IPS-11a (cell line): Measurements from ENCODE around the gene ADCY5.
"Not testable (repeated sequence)": the region's sequence is repeated elsewhere in the genome, so short reads cannot be mapped to it uniquely, and the experiment has no call there.

Experiments used
- H3K4me3 ChIP-seq: one replicate; pipeline ENCODE4 v1.5.1; 2013; ENCODE audit warnings: low read depth, low read length, control low read depth

ADCY5 gene

DNA sequence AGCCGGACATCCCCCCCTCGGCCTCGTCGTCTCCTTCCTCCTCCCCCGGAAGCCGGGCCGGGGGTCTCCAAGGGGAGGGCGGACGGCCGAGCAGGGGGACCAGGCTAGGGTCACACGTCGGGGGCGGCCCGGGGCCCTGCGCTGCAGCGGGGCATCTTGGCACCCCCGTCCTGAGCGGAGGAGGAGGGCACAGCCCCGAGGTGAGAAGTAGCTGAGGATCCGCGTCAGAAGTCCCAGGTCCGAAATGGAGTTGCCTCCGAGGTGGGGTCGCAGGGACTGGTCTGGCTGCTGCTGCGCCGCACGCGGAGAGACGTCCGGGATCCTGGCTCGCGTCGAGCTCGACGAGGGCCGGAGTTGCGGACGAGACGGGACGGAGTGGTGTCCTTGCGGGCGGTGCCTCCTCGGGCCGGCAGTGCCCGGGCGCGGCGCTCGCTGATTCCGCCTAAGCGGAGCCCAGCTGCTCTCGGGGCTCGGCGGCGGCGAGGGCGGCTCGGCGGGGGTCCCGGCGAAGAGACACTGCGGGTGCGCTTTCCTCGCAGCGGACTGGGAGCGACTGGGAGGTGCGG lies at the start of gene ADCY5:
TSS of gene ADCY5 (minus strand) at position 555 of the 566 bp plus-strand sequence. CDS start at position 10, 545 bp downstream.
- H3K4me3 ChIP-seq: peak within 1 kb of the TSS; percentile 43

DNA sequence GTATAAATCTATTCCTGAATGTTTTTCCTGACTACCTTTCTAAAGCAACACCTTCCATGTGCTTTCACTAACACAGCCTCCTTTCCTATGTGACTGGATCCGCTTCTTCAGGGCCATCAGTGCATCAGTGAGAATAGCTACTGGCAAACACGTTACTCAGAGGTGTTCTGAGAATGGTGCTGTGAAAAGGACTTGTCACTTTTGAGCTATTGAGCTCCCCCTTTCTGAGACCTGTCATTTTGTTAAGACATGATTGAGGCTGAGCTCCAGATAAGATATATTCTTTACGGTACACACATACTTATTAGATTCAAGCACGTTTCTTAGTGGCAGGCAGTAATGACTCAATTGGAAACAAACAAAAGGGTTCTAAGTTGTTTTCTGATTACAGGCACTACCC lies 45.0 kb upstream of the ADCY5 start:
- H3K4me3 ChIP-seq: no peak overlapping the region

DNA sequence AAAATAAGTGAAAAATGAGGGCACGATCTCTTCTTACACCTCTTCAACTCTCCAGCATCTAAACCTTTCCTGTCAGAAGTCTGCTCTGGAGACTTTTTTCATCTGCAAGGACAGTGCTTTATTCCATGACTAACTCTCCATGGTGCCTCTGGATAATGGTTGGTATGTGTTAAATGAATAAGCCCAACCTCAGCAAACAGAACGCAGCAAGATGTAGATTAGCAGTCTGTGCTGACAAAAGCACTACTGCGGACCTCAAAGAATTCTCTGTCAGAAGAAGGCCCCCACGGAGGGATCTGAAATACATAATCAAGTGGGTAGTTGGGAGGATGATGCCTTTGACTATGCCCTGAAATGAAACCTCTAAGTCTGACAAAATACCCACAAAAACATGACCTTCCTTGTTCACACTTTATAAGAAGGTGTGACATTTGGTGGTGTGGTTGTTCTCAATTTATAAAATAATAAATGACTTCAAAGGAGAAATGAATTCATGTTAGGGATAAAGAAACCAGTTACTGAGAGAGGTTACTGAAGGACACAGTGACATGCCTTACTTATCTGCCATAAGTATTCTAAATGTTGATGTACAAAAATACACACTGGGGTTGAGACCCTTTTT lies 43.2 kb upstream of the ADCY5 start:
- H3K4me3 ChIP-seq: no peak overlapping the region

DNA sequence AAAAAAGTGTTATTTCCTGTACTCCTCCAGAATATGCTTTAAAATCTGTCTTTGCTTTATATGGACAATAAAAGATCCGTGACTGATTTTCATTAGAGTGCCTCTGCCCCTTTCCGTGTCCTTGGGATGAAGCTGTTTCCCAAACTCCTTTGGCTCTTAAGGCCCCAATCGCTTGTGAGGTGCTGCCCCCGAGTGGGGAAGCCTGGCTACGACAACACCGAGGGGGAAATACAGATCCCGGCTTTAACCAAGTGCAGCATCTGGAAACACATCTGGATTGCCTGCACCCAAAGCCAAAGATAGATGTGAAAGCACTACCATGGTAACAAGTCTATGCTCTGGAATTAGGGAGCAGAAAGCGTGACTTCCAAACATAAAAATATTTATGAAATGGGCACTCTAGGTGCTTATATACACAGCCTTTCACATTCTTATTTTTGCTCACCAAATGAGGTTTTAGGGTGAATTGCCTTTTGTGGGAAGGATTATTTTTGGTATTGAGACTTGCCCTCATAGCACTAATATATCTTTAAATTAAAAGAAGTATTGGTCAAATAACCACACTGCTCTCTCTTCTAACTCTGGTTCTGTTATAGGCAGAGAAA lies 40.6 kb upstream of the ADCY5 start:
- no peak overlapping the region for H3K4me3 ChIP-seq

DNA sequence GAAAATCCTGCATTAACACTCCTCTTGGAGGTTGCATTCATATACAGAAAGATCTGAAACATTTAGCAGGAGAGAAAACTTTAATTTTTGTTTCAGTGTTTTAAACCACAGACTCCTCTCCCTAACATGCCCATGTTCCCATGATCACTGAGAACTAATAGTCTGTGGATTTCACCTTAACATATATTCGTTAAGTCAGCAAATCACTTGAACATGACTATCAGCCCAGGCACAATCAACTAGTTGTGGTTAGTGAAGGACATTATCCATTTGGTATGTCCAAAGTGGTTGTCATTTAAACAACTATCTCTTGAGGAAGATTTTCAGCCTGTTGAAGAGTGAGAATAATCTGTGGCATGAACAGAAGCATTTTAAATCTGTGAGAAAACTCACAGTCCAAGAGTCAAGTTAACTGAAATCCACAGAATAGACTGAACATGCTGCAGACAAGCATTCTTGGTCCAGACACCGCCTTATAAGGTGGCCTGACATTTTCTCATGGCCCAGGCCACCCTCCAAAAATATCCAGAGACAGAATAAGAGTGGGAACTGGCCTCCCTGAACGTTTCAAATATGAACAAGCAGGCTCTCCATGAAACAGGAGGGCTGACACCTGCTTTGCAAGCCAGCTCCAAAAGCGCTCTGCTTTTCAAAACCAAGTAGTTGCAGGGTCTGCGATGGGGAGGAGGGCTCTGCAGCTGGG lies 39.9 kb upstream of the ADCY5 start:
- H3K4me3 ChIP-seq: no peak overlapping the region

DNA sequence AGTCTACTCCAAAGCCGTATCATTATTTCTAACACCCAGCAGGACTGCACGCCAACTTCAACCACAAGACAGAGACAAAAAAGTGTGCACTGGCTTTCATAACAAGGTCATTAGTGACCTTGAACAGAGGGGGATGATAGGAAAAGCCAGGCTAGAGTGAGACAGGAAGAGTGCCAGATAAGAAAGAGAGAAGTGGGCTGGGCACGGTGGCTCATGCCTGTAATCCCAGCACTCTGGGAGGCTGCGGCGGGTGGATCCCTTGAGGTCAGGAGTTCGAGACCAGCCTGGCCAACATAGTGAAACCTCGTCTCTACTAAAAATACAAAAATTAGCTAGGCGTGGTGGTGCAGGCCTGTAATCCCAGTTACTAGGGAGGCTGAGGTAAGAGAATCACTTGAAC lies 38.2 kb upstream of the ADCY5 start:
- not testable (repeated sequence) for H3K4me3 ChIP-seq

DNA sequence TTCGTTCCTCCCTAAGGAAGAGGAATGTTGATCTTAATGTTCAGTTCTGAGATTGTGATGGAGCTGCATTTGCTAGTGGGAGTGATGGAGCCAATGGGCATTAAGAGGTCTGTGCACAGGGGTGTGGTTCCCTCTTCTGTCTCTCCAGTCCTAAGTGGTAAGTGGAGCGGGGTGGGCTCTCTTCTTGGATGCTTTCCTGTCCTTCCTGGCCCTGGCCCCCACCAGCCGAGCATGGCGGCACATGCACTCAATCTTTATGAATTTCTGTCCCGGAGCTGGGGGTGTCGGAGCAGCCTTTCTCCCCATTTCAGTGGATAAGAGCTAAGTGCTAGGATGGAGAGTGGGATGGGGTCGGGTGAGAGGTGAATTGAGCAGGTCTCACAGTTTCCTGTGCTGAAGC lies 37.6 kb upstream of the ADCY5 start:
- H3K4me3 ChIP-seq: no peak overlapping the region

DNA sequence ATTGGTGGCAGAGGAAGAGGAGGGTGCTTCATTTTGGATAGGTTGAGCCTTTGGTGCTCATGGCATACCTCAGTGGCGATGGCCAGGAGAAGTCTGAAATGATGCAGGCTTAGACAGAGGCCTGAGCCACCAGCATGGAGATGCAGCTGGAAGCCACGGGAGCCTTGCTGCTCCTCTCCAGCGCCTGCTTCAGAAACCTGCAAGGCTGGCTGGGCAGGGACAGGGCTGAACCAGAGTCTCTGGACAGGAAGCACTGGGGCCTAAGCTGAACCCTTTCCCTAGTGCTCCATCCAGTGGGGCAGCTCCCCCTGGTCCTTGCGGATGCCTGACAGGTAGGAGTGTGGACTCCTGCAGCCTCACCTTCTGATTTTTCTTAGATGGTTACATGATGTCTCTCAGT lies 36.7 kb upstream of the ADCY5 start:
- no peak overlapping the region for H3K4me3 ChIP-seq

DNA sequence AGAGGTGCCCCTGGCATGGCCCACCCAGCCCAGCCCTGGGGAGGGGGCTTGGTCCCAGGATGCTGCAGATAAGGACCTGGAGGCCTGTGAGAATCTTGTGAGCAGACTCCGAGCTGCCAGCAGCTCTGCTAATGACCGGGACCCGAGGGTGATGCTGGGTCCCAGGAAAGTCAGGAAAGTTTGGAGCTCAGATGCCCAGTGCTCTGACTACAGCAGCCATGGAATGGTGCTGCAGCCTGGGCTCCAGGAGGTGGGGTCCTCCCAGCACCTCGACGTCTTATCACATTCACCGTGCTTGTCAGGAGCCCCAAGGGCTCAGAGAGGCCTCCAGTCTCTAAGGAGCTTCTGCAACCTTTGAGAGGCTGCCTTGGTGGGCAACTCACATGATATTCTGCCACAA lies 34.3 kb upstream of the ADCY5 start:
- H3K4me3 ChIP-seq: no peak overlapping the region

DNA sequence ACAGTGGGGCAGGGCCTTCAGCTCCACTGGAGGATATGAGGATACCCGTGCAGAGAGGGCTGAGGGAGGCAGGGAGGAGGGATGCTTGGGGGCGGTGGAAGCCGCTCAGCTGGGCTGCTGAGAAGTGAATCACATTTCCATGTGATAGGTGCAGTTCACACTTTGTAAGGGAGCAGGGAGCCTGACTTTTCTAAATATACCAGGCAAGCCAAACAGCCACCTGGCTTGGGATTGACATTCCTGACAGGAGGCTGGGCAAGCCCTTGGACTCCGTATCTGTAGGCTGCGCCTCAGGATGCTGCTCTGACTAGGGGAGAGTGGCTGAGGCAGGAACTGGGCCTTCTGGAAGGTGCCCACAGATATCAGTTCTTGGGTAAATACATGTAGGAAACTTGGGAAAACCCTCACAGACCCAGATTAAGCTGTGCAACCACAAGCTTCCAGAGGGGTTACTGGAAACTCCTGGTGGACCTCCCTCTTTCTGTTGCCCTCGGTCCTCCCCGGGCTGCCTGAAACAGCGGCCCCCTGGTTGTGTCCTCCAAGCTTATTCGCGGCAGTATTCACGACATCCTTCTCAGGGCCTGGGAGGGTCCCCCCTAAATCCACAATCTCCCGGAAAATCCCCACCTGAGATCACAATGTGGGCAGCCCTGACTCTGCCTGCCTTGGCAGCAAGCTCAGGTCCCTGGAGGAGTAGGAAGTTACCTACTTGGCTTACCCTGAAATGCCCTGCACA lies 33.0 kb upstream of the ADCY5 start:
- H3K4me3 ChIP-seq: no peak overlapping the region

DNA sequence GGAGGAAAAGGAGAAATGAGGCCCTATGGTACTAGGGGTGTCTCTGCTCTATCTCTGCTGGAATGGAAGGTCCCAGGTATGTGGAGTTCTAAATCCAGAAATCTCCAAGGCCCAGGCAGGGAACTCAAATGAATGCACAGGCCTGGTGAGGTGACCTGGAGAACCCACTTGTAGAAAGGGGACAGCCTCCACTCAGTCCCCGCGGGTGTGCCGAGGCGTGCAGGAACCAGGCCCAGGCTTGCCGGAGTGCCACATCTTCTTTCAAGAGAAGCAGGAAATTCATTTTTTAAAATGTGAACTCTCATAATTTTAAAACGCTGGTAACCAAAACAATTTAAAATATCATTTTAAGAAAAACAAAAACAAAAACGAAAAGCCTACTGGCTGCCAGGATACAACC lies 32.2 kb upstream of the ADCY5 start:
- H3K4me3 ChIP-seq: no peak overlapping the region

DNA sequence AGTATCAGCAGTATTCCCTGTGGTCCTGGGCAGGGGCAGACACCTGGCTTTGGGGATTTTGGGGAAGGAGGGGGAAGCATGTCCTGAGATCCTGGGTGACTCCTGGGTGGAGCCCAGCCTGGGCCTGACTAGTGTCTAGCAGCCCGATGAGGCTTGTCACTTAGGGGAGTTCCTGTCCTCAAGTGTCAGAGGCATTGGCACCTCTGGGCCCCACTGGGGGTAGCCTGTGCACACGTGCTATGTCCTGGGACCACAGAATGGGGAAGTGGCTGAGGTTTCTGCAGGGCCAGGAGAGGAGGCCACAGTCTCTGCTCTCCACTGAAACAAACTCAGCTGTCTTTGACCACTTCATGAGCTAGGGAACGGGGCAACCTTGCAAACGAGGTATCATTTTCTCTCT lies 31.5 kb upstream of the ADCY5 start:
- no peak overlapping the region for H3K4me3 ChIP-seq

DNA sequence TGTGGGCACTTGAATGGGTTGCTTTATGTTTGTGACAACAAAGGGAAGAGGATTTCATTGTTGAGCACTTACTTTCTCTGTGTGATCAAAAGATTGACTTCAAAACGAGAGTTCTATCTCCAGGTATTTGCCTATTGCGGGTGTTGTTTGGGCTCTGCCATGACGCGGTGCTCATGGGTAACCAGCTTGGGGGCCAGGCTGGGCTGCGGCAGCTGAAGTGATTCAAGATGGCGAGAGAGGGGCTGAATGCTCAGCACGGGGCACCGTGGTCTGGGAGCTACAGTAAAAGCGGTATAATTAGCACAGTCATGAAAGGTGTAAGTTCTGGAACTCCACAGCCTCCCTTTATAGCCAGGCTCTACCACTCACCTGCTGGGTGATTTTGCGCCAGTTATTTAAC lies 31.0 kb upstream of the ADCY5 start:
- H3K4me3 ChIP-seq: no peak overlapping the region

DNA sequence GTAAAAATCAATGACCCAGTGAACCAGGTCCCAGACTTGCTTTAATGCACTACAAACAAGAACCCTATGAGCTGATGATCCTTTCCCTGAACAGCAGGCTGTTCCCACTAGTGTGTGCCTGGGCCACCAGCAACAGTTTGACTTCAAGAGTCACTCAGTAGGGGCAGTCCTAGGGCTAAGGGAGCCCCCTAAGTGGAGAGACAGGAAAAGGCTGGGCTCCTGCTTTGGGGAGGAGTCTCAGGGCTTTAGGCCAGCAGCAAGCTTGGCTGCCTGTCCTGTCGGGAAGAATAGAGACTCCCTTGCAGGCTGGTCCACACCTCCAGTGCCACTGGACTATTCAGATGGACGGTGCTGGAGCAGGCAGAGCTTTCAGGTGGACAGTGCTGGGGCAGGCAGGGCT lies 29.4 kb upstream of the ADCY5 start:
- H3K4me3 ChIP-seq: no peak overlapping the region

DNA sequence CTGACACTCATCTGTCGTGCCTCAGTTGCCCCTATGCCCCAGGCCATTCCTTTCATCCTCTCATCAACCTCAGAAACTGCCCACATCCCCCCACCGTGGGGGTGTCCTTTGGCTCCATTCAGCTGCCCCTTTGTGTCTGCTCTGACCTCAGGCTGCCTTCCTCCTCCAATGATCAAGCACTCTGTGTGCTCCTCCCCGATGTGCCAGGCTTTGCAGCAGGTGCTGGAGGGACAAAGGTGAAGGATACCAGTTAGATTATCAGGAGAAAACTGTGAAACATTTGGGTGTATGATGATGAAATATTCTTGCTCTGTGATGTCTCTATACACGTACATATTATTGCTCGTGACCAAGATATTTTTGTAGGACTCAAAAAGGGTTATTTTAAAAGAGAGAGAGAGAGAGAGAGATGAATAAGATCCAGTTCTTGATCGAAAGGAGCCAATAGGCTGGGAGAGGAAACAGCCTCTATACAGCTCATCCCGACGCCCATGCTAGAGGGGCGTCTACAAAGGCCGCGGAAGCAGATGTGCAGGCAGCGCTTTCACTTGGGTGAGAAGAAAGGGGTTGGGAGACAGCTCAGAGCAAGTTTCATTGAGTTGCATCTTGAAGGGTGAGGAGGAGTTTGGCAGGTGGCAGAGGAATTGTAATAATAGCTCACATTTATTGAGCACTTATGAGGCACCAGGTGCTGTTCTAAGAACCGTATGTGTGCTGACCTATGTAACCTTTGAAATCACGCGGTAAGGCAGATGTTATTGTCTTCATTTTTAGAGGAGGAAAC lies 28.3 kb upstream of the ADCY5 start:
- H3K4me3 ChIP-seq: no peak overlapping the region

DNA sequence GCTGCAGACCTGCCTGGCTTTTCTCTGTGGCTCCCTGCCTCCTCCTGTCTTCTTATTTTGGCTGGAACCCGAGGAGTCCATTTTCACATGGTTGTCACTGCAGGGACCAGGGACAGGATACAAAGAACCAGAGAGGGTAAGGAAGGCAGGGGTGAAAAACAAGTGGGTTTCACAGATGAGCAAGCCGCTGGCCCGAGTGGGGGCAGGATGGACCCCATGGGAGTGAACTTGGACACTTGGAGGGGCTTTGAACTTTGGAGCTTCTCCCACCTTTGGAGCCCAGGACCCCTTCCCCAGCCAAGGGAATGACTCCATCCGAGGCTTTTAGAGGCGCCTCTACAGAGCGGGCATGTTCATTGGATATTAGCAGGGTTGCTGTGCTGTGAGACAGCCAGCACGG lies 26.9 kb upstream of the ADCY5 start:
- H3K4me3 ChIP-seq: no peak overlapping the region

DNA sequence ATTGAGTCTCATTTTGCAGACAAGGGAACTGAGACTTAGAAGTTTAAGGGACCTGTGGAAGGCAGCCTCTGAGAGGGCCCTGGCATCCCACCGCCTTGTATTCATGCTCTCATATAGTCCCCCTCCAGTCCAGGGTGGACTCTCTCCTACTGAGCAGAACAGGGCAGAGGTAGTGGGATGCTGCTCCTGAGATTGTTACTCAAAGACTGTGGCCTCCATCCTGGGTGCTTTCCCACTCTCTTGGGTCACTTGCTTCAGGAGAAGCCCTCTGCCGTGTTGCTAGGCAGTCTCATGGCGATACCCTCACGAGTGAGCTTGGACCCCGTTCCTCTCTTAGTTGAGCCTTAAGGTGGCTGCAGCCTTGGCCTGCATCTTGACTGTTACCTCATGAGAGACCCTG lies 22.2 kb upstream of the ADCY5 start:
- no peak overlapping the region for H3K4me3 ChIP-seq

DNA sequence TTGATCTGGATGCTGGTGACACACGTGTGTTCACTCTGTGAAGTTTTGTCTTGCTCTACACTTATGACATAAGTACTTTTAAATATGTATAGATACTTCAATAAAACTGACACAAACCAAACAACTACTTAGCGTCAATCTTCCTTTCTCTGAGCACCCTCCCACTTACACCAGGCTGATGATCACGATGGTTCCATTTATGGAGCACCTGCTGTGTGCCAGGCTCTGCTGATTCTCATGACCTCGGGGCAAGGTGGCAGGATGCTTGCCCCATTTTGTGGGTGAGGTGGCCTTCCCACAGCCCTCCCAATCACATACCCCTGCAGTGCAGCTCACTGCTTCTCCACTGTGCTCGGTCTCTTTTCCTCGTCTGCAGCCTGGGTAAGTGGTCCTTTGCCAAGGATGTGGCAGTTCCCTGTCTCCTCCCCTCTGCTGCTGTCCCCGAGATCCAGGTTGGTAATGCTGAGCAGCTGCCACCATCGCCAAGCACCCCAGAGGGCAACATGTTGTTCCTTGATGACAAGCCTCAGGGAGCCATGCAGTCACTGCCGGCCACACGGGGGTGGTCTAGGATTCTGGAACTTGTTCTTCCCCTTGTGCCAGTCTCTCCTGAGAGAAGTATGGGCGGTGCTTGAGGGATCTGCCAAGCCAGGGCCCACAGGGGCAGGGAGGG lies 20.6 kb upstream of the ADCY5 start:
- H3K4me3 ChIP-seq: no peak overlapping the region

DNA sequence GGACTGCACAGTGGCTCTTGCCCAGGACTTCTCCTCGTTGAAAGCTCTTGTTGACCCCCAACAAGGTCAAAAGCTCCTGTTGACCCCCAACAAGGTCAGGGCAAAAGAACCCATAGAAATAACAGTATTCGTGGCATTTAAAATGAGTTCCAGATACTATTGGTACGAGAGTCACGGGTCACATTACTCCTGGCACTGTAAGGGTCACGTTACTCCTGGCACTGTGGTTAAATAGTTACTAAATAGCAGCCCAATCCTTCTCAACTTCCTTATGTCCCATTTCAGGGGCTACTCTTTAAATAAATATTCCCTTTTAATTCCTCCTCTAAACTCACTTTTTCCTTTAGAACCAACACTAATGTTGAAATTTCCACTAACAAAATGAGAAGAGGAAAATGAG lies 18.2 kb upstream of the ADCY5 start:
- no peak overlapping the region for H3K4me3 ChIP-seq

DNA sequence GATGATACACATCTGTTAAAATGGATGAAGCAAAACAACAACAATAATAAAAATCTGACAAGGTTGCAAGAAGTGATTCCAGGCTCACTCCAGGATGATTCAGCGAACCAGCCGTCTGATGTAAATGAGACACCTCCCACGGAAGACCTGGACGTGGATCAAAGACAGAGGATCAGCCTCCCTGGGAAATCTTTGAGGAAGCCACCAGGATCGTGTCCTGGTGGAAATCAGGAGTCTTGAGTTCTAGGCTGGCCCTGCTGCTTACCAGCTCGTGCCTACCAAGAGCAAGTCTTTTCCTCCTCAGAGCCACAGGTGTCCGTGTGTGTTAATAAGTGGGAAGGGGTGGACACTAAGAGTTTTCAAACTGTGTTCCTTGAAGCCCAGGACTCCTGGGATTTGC lies 15.3 kb upstream of the ADCY5 start:
- H3K4me3 ChIP-seq: no peak overlapping the region
